ENCODE measurements around the gene PLXNC1. TPM values are rescaled to one million over a fixed set of nuclear protein-coding genes. Genes with fewer than 3 reads are reported as not detected.

Gene PLXNC1
- total and polyA plus RNA-seq, 4 donors: 1.7 to 70.0 (median 36.3) TPM

GRCh38 chr12:94289461-94290312 lies 141.3 kb downstream of the PLXNC1 start:
- Histone ChIP-seq H3K27me3 (ENCODE audit: control insufficient read depth in 3 of 3, insufficient read depth in 3 of 3, low read length in 2 of 3) (no peaks in the 10 kb centered on the region), H3K27ac (ENCODE audit: low read depth in 1 of 2, low read length in 1 of 2) (peak overlapping the region in 1 of 2 donors; percentile 64), H3K4me3 (no peak overlapping the region), H3K9ac (ENCODE audit: insufficient read depth in 1 of 2, low read length in 2 of 2) (no peak overlapping the region), H3K36me3 (ENCODE audit: control insufficient read depth in 4 of 4, insufficient read depth in 4 of 4, low read length in 4 of 4) (peaks cover 0 to 9% (median 0%) of the 10 kb centered on the region in 4 donors), H3K4me1 (ENCODE audit: control insufficient read depth in 5 of 5, insufficient read depth in 5 of 5, low read length in 5 of 5) (peaks cover 0 to 23% (median 14%) of the 10 kb centered on the region in 5 donors), H3K9me3 (ENCODE audit: control insufficient read depth in 4 of 4, insufficient read depth in 3 of 4, low read length in 3 of 4) (no peaks in the 10 kb centered on the region)
- DNase-seq (peak; percentile 38 to 69 (median 67)), ATAC-seq (ENCODE audit: insufficient read depth, low FRiP score) (peak; percentile 19)
- TF ChIP-seq CTCF (IDR thresholded peaks at IDR 0.05; ENCODE audit: control extremely low read depth, extremely low read depth): no peak
- 41 to 66% methylated on average over 13 of the region's 13 CpGs for WGBS, 2 donors

- peaks cover 0 to 23% (median 14%) of the 10 kb centered on the region in 5 donors for H3K4me1 ChIP-seq (ENCODE audit: control insufficient read depth in 5 of 5, insufficient read depth in 5 of 5, low read length in 5 of 5)
- no peak for TF ChIP-seq CTCF (IDR thresholded peaks at IDR 0.05; ENCODE audit: control extremely low read depth, extremely low read depth)
- H3K9me3 ChIP-seq (ENCODE audit: control insufficient read depth in 4 of 4, insufficient read depth in 3 of 4, low read length in 3 of 4): no peaks in the 10 kb centered on the region
- no peak overlapping the region for H3K4me3 ChIP-seq
- no peaks in the 10 kb centered on the region for H3K27me3 ChIP-seq (ENCODE audit: control insufficient read depth in 3 of 3, insufficient read depth in 3 of 3, low read length in 2 of 3)
- H3K36me3 ChIP-seq (ENCODE audit: control insufficient read depth in 4 of 4, insufficient read depth in 4 of 4, low read length in 4 of 4): peaks cover 0 to 5% (median 0%) of the 10 kb centered on the region in 4 donors
- 60 to 85% methylated on average over 4 of the region's 4 CpGs for WGBS, 2 donors
- H3K27ac ChIP-seq (ENCODE audit: low read depth in 1 of 2, low read length in 1 of 2): peak overlapping the region; percentile 44 to 64
- peak in 2 of 3 donors; percentile 40 to 51 for DNase-seq
- no peak for ATAC-seq (ENCODE audit: insufficient read depth, low FRiP score)
- no peak overlapping the region for H3K9ac ChIP-seq (ENCODE audit: insufficient read depth in 1 of 2, low read length in 2 of 2)
Measured at GRCh38 chr12:94290353-94290752, 142.0 kb downstream of the PLXNC1 start.

- H3K27ac ChIP-seq (ENCODE audit: low read depth in 1 of 2, low read length in 1 of 2): no peak overlapping the region
- no peak for TF ChIP-seq CTCF (IDR thresholded peaks at IDR 0.05; ENCODE audit: control extremely low read depth, extremely low read depth)
- DNase-seq (no peak), ATAC-seq (ENCODE audit: insufficient read depth, low FRiP score) (no peak)
- no peak overlapping the region for H3K9ac ChIP-seq (ENCODE audit: insufficient read depth in 1 of 2, low read length in 2 of 2)
- H3K4me1 ChIP-seq (ENCODE audit: control insufficient read depth in 5 of 5, insufficient read depth in 5 of 5, low read length in 5 of 5): peaks cover 0 to 8% (median 0%) of the 10 kb centered on the region in 5 donors
- WGBS, 2 donors: 93 to 94% methylated on average over 6 of the region's 6 CpGs
- H3K4me3 ChIP-seq: no peak overlapping the region
- H3K36me3 ChIP-seq (ENCODE audit: control insufficient read depth in 4 of 4, insufficient read depth in 4 of 4, low read length in 4 of 4): peaks cover 0 to 21% (median 3%) of the 10 kb centered on the region in 4 donors
- no peaks in the 10 kb centered on the region for H3K27me3 ChIP-seq (ENCODE audit: control insufficient read depth in 3 of 3, insufficient read depth in 3 of 3, low read length in 2 of 3)
- H3K9me3 ChIP-seq (ENCODE audit: control insufficient read depth in 4 of 4, insufficient read depth in 3 of 4, low read length in 3 of 4): no peaks in the 10 kb centered on the region
Measured at GRCh38 chr12:94297096-94297699, 148.8 kb downstream of the PLXNC1 start.

Data from lung (tissue), 12 donors.